Measurements from ENCODE around the gene FRY. TPM values are rescaled to one million over a fixed set of nuclear protein-coding genes. Genes with fewer than 3 reads are reported as not detected.

Gene FRY
- total RNA-seq, 3 donors from 2014 or later, result 9.2 to 38.5 (median 10.5) TPM

DNA sequence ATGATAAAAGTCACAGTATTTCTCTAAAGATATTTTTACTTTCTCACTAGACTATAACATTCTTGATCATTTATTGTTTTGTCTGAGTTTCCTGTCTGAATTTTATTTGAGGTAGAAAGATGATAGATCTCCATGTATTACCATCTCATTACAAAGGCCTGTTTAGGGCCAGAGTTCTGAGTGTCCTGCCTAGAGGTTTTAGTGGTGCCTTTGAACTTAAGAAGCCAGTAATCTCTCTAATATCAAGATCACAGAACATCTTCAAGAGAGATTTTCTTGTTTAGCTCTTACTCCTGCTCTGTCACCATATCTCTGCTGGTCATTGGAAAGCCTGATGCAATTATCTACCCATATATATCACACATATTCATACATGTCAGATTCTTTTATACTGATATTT lies 182.1 kb downstream of the FRY start:
- Histone ChIP-seq H3K9me3 (no peaks in the 10 kb centered on the region), H3K36me3 (ENCODE audit: low read depth) (no peaks in the 10 kb centered on the region), H3K4me1 (ENCODE audit: low read depth) (no peaks in the 10 kb centered on the region), H3K4me3 (no peak overlapping the region)
- DNase-seq, result no peak
- TF ChIP-seq CTCF (IDR thresholded peaks at IDR 0.05), result no peak
- ATAC-seq, result no peak
- intact Hi-C loops (cut with DNase I, micrococcal nuclease), result no loop called here

GRCh38 chr13:32214071-32214470 lies 182.5 kb downstream of the FRY start:
- no peak for TF ChIP-seq CTCF (IDR thresholded peaks at IDR 0.05)
- DNase-seq, result no peak
- Histone ChIP-seq H3K4me3 (no peak overlapping the region), H3K9me3 (no peaks in the 10 kb centered on the region), H3K4me1 (ENCODE audit: low read depth) (no peaks in the 10 kb centered on the region), H3K36me3 (ENCODE audit: low read depth) (no peaks in the 10 kb centered on the region)
- ATAC-seq, result no peak
- intact Hi-C loops (cut with DNase I, micrococcal nuclease), result no loop called here

DNA sequence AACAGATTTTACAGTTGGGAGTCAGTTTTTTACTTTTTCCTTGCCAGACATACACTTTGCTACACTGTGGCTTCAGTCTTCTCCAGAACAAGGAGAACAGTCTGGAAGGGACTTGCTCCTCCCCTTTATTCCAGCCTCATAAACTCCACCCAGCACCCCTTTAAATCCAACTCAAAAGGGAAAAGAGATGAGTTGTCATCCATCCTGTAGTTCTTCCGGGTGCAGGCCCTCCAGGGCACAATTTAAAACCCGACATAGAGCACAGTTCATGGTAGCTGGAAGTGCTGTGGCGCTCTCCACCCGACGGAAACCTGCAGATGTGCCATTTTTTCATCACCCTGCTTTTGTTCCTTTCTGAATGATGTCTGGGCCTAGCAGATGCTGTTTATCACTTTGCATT lies 184.7 kb downstream of the FRY start:
- no peak for ATAC-seq
- Histone ChIP-seq H3K9me3 (no peaks in the 10 kb centered on the region), H3K4me1 (ENCODE audit: low read depth) (no peaks in the 10 kb centered on the region), H3K4me3 (no peak overlapping the region), H3K36me3 (ENCODE audit: low read depth) (no peaks in the 10 kb centered on the region)
- no peak for TF ChIP-seq CTCF (IDR thresholded peaks at IDR 0.05)
- intact Hi-C loops (cut with DNase I, micrococcal nuclease), result no loop called here
- no peak for DNase-seq

- ATAC-seq, result no peak
- Histone ChIP-seq H3K36me3 (ENCODE audit: low read depth) (no peaks in the 10 kb centered on the region), H3K9me3 (no peaks in the 10 kb centered on the region), H3K4me1 (ENCODE audit: low read depth) (no peaks in the 10 kb centered on the region), H3K4me3 (no peak overlapping the region)
- TF ChIP-seq CTCF (IDR thresholded peaks at IDR 0.05), result no peak
- intact Hi-C loops (cut with DNase I, micrococcal nuclease), result no loop called here
- DNase-seq, result no peak
Measured at GRCh38 chr13:32222046-32222676, 190.6 kb downstream of the FRY start.

GRCh38 chr13:32224916-32225315 lies 193.3 kb downstream of the FRY start:
- intact Hi-C loops (cut with DNase I, micrococcal nuclease), result no loop called here
- TF ChIP-seq CTCF (IDR thresholded peaks at IDR 0.05), result no peak
- Histone ChIP-seq H3K9me3 (no peaks in the 10 kb centered on the region), H3K4me1 (ENCODE audit: low read depth) (no peaks in the 10 kb centered on the region), H3K36me3 (ENCODE audit: low read depth) (no peaks in the 10 kb centered on the region), H3K4me3 (no peak overlapping the region)
- no peak for ATAC-seq
- DNase-seq, result no peak

GRCh38 chr13:32225481-32225931 lies 193.9 kb downstream of the FRY start:
- ATAC-seq (no peak), DNase-seq (no peak)
- intact Hi-C loops (cut with DNase I, micrococcal nuclease), result no loop called here
- Histone ChIP-seq H3K36me3 (ENCODE audit: low read depth) (no peaks in the 10 kb centered on the region), H3K4me1 (ENCODE audit: low read depth) (no peaks in the 10 kb centered on the region), H3K9me3 (no peaks in the 10 kb centered on the region), H3K4me3 (no peak overlapping the region)
- no peak for TF ChIP-seq CTCF (IDR thresholded peaks at IDR 0.05)

All from mucosa of descending colon (tissue), 3 donors.